Natural killer cell treated with Interleukin-12 subunit alpha and Interleukin-12 subunit beta and Interleukin-15 and Interleukin-18, amount 100 ng/mL, for 72 hours (primary cell): ENCODE results near the gene NLRC3. TPM values are rescaled to one million over a fixed set of nuclear protein-coding genes. Genes with fewer than 3 reads are reported as not detected.

ENCODE experiments used
- ATAC-seq, 2 donors: fragments of 150-1000 bp; cut with Tn5 transposase in 1 of 2; sonication (Bioruptor Pico), chemical (Tn5 transposase) in 1 of 2; 2 replicates each; pipeline ENCODE4 v1.10.0; 2021
- DNase-seq: peaks from one replicate; pipeline ENCODE4 v3.0.0; 2022; ENCODE audit warnings: low spot score
- H3K27ac Mint-ChIP-seq, 2 donors: 1 replicate in 1 of 2; 2 replicates in 1 of 2; pipeline ENCODE4 v1.8.0; 2022; ENCODE audit warnings: mixed read lengths in 2 of 2, mild to moderate bottlenecking in 1 of 2, moderate library complexity in 1 of 2
- H3K27me3 Mint-ChIP-seq, 2 donors: 1 replicate in 1 of 2; 2 replicates in 1 of 2; pipeline ENCODE4 v1.8.0; 2022; ENCODE audit warnings: mixed read lengths in 2 of 2
- H3K36me3 Mint-ChIP-seq: one replicate; pipeline ENCODE4 v1.8.0; 2022; ENCODE audit warnings: mixed read lengths
- H3K4me1 Mint-ChIP-seq, 2 donors: 1 replicate in 1 of 2; 2 replicates in 1 of 2; pipeline ENCODE4 v1.8.0; 2022; ENCODE audit warnings: low read depth in 2 of 2, mixed read lengths in 2 of 2, mild to moderate bottlenecking in 1 of 2
- H3K4me3 Mint-ChIP-seq: one replicate; pipeline ENCODE4 v1.8.0; 2022; ENCODE audit warnings: mixed read lengths
- H3K9me3 Mint-ChIP-seq: 2 replicates; pipeline ENCODE4 v1.8.0; 2022; ENCODE audit warnings: mixed read lengths
- total RNA-seq, 2 donors: library from RNA; stranded (reverse); gene quantifications; one replicate each; pipeline ENCODE4 v1.2.3, GENCODE V29; 2022

Gene NLRC3
- total RNA-seq, 2 donors from 2014 or later, result 48.3 to 61.8 TPM

GRCh38 chr16:3498988-3499387 lies 78.2 kb downstream of the NLRC3 start:
- Mint-ChIP-seq H3K4me3 (peak overlapping the region; percentile 3), H3K4me1 (peaks cover 28 to 32% of the 10 kb centered on the region in 2 donors), H3K36me3 (no peaks in the 10 kb centered on the region), H3K27ac (no peak overlapping the region), H3K9me3 (peaks cover 3% of the 10 kb centered on the region), H3K27me3 (no peaks in the 10 kb centered on the region)
- no peak for ATAC-seq
- DNase-seq, result peak; percentile 31

GRCh38 chr16:3497771-3498170 lies 79.4 kb downstream of the NLRC3 start:
- Mint-ChIP-seq H3K27ac (no peak overlapping the region), H3K9me3 (peaks cover 3% of the 10 kb centered on the region), H3K27me3 (no peaks in the 10 kb centered on the region), H3K4me3 (no peak overlapping the region), H3K4me1 (peaks cover 24% of the 10 kb centered on the region in 2 donors), H3K36me3 (no peaks in the 10 kb centered on the region)
- no peak for ATAC-seq
- DNase-seq, result no peak

- Mint-ChIP-seq H3K4me3 (no peak overlapping the region), H3K27ac (no peak overlapping the region), H3K9me3 (peaks cover 3% of the 10 kb centered on the region), H3K36me3 (no peaks in the 10 kb centered on the region), H3K27me3 (no peaks in the 10 kb centered on the region), H3K4me1 (peaks cover 13 to 16% of the 10 kb centered on the region in 2 donors)
- DNase-seq, result peak; percentile 38
- ATAC-seq, result no peak
Observed at GRCh38 chr16:3496386-3496785, 80.8 kb downstream of the NLRC3 start.

- Mint-ChIP-seq H3K4me1 (peaks cover 7 to 8% of the 10 kb centered on the region in 2 donors), H3K9me3 (peaks cover 3% of the 10 kb centered on the region), H3K36me3 (no peaks in the 10 kb centered on the region), H3K27me3 (no peaks in the 10 kb centered on the region), H3K27ac (no peak within 1 kb of the TSS), H3K4me3 (no peak within 1 kb of the TSS)
- DNase-seq, result peak; percentile 26
- no peak for ATAC-seq
Observed at GRCh38 chr16:3495176-3495575, 82.0 kb downstream of the NLRC3 start, which contains the start of gene C16orf90. Gene C16orf90, minus strand, starts transcription at chr16:3495489. Its CDS starts 68 bp downstream, at chr16:3495421.

GRCh38 chr16:3494386-3494973 lies 82.7 kb downstream of the NLRC3 start:
- DNase-seq (peak; percentile 49), ATAC-seq (peak; percentile 34 to 41)
- Mint-ChIP-seq H3K27me3 (no peaks in the 10 kb centered on the region), H3K9me3 (peaks cover 1% of the 10 kb centered on the region), H3K4me1 (peaks cover 2 to 4% of the 10 kb centered on the region in 2 donors), H3K4me3 (no peak overlapping the region), H3K27ac (no peak overlapping the region), H3K36me3 (no peaks in the 10 kb centered on the region)

- Mint-ChIP-seq H3K4me3 (no peak overlapping the region), H3K4me1 (no peaks in the 10 kb centered on the region), H3K27me3 (no peaks in the 10 kb centered on the region), H3K27ac (no peak overlapping the region), H3K9me3 (no peaks in the 10 kb centered on the region), H3K36me3 (no peaks in the 10 kb centered on the region)
- ATAC-seq (no peak), DNase-seq (peak; percentile 57)
Observed at GRCh38 chr16:3492356-3492755, 84.8 kb downstream of the NLRC3 start.

- Mint-ChIP-seq H3K4me1 (no peaks in the 10 kb centered on the region), H3K4me3 (no peak overlapping the region), H3K27ac (no peak overlapping the region), H3K9me3 (no peaks in the 10 kb centered on the region), H3K27me3 (no peaks in the 10 kb centered on the region), H3K36me3 (no peaks in the 10 kb centered on the region)
- ATAC-seq (no peak), DNase-seq (no peak)
Observed at GRCh38 chr16:3490911-3491629, 86.1 kb downstream of the NLRC3 start.

Other genes starting within 250 kb of the NLRC3 start
- not detected for gene OR2C1, start 221.5 kb downstream of the NLRC3 start, total RNA-seq
- 10 to 100 TPM; 12.6 to 16.9 TPM for gene ZSCAN32, start 176.4 kb downstream of the NLRC3 start, total RNA-seq
- 10 to 100 TPM in 1 of 2 donors, 1 to 10 TPM in 1; 9.2 to 10.2 TPM for gene ZNF174, start 176.2 kb downstream of the NLRC3 start, total RNA-seq
- 1 to 10 TPM; 2.7 to 2.9 TPM for gene ZNF597, start 133.9 kb downstream of the NLRC3 start, total RNA-seq
- 10 to 100 TPM; 59.0 to 60.0 TPM for gene NAA60, start 133.7 kb downstream of the NLRC3 start, total RNA-seq
- not detected for gene C16orf90, start 81.9 kb downstream of the NLRC3 start, total RNA-seq
- 10 to 100 TPM in 1 of 2 donors, 1 to 10 TPM in 1; 4.3 to 10.8 TPM for gene CLUAP1, start 76.4 kb downstream of the NLRC3 start, total RNA-seq
- gene SLX4, start 34.2 kb upstream of the NLRC3 start, total RNA-seq, result 10 to 100 TPM; 13.4 to 18.4 TPM
- gene DNASE1, start 77.3 kb upstream of the NLRC3 start, total RNA-seq, result 10 to 100 TPM; 19.1 to 25.5 TPM
- 100 to 1,000 TPM; 105 to 257 TPM for gene TRAP1, start 140.1 kb upstream of the NLRC3 start, total RNA-seq